GM23338 (cell line): ENCODE results near the gene SPRY4. TPM values are rescaled to one million over a fixed set of nuclear protein-coding genes. Genes with fewer than 3 reads are reported as not detected.

ENCODE experiments used
- ATAC-seq: fragments of 200-7000 bp; cut with Tn5 transposase; 3 replicates; pipeline ENCODE4 v1.9.1; 2020
- DNase-seq: peaks from one replicate; pipeline ENCODE4 v3.0.0-alpha.2; 2015; ENCODE audit warnings: low spot score
- H2AFZ ChIP-seq: fragments of 200-600 bp; sonication (generic); 2 replicates; pipeline ENCODE4 v1.8.0; 2016; ENCODE audit warnings: antibody characterized with exemption, mild to moderate bottlenecking, moderate library complexity
- H3F3A ChIP-seq: fragments of 200-600 bp; sonication (generic); replicated peaks from 2 replicates; pipeline ENCODE4 v1.8.0; 2017; ENCODE audit warnings: antibody characterized with exemption, mixed run types, low read depth
- H3K27ac ChIP-seq: fragments of 200-600 bp; sonication (generic); 2 replicates; pipeline ENCODE4 v1.6.1; 2016; ENCODE audit warnings: low read depth
- H3K27me3 ChIP-seq: fragments of 200-600 bp; sonication (generic); 2 replicates; pipeline ENCODE4 v1.8.0; 2016; ENCODE audit warnings: mild to moderate bottlenecking, mixed run types, moderate library complexity; ENCODE audit not compliant: insufficient read depth
- H3K36me3 ChIP-seq: fragments of 200-600 bp; sonication (generic); 2 replicates; pipeline ENCODE4 v1.8.0; 2016; ENCODE audit warnings: mild to moderate bottlenecking; ENCODE audit not compliant: insufficient read depth
- H3K4me1 ChIP-seq: fragments of 200-600 bp; sonication (generic); 2 replicates; pipeline ENCODE4 v1.8.0; 2016; ENCODE audit warnings: mild to moderate bottlenecking, moderate library complexity; ENCODE audit not compliant: insufficient read depth
- H3K4me2 ChIP-seq: fragments of 200-600 bp; sonication (generic); 2 replicates; pipeline ENCODE4 v1.7.1; 2017; ENCODE audit warnings: mixed run types
- H3K4me3 ChIP-seq: fragments of 200-600 bp; sonication (generic); 2 replicates; pipeline ENCODE4 v1.6.1; 2016; ENCODE audit warnings: mixed run types
- H3K79me2 ChIP-seq: fragments of 200-600 bp; sonication (generic); replicated peaks from 2 replicates; pipeline ENCODE4 v1.8.0; 2017; ENCODE audit warnings: mild to moderate bottlenecking; ENCODE audit not compliant: insufficient read depth
- H3K9me2 ChIP-seq: fragments of 200-600 bp; sonication (generic); 2 replicates; pipeline ENCODE4 v1.8.0; 2017; ENCODE audit not compliant: insufficient read depth
- H4K20me1 ChIP-seq: fragments of 200-600 bp; sonication (generic); replicated peaks from 2 replicates; pipeline ENCODE4 v1.8.0; 2017; ENCODE audit warnings: mild to moderate bottlenecking; ENCODE audit not compliant: insufficient read depth
- H3K27ac Mint-ChIP-seq: 2 replicates; pipeline ENCODE4 v1.8.0; 2020; ENCODE audit warnings: inconsistent platforms, mild to moderate bottlenecking, moderate library complexity, mixed read lengths
- H3K27me3 Mint-ChIP-seq: 3 replicates; pipeline ENCODE4 v1.8.0; 2022; ENCODE audit warnings: low read depth, mild to moderate bottlenecking, moderate library complexity, mixed read lengths, inconsistent platforms; ENCODE audit not compliant: insufficient read depth, poor library complexity
- H3K36me3 Mint-ChIP-seq: 3 replicates; pipeline ENCODE4 v1.8.0; 2021; ENCODE audit warnings: low read depth, mild to moderate bottlenecking, inconsistent platforms, moderate library complexity, mixed read lengths
- H3K4me1 Mint-ChIP-seq: 3 replicates; pipeline ENCODE4 v1.8.0; 2020; ENCODE audit warnings: mild to moderate bottlenecking, inconsistent platforms, mixed read lengths
- H3K4me3 Mint-ChIP-seq: 3 replicates; pipeline ENCODE4 v1.8.0; 2021; ENCODE audit warnings: moderate library complexity, mild to moderate bottlenecking, inconsistent platforms, mixed read lengths
- H3K9me3 Mint-ChIP-seq: 3 replicates; pipeline ENCODE4 v1.8.0; 2020; ENCODE audit warnings: moderate library complexity, mild to moderate bottlenecking, inconsistent platforms, mixed read lengths
- CREB1 ChIP-seq: fragments of 250-450 bp; sonication (Bioruptor Pico); IDR thresholded peaks from 2 replicates; pipeline ENCODE4 v1.5.0; 2020; ENCODE audit warnings: low read depth, mild to moderate bottlenecking, moderate library complexity
- CTCF ChIP-seq, 2 experiments: fragments of 200-600 bp in 1 of 2; sonication (generic) in 1 of 2; conservative IDR thresholded peaks; 2 replicates each; pipeline versions ENCODE4 v1.5.1 to v1.6.1; 2016 to 2017; ENCODE audit warnings: antibody characterized with exemption in 2 of 2, low read depth in 2 of 2, mild to moderate bottlenecking in 2 of 2, moderate library complexity in 1 of 2
- ETS1 ChIP-seq: IDR thresholded peaks from 2 replicates; pipeline ENCODE4 v1.6.1; 2016; ENCODE audit warnings: antibody characterized with exemption
- EZH2 ChIP-seq: fragments of 200-600 bp; sonication (generic); IDR thresholded peaks from one replicate; pipeline ENCODE4 v1.8.0; 2017; ENCODE audit warnings: antibody characterized with exemption, mild to moderate bottlenecking, low read depth; ENCODE audit not compliant: unreplicated experiment
- EZH2phosphoT487 ChIP-seq: fragments of 200-600 bp; sonication (generic); IDR thresholded peaks from one replicate; pipeline ENCODE4 v1.8.1; 2018; ENCODE audit warnings: antibody characterized with exemption; ENCODE audit not compliant: unreplicated experiment
- JUNB ChIP-seq: IDR thresholded peaks from one replicate; pipeline ENCODE4 v1.6.1; 2016; ENCODE audit warnings: antibody characterized with exemption; ENCODE audit not compliant: unreplicated experiment
- NANOG ChIP-seq: IDR thresholded peaks from 2 replicates; pipeline ENCODE4 v1.6.1; 2016; ENCODE audit warnings: antibody characterized with exemption, borderline replicate concordance
- POLR2AphosphoS5 ChIP-seq: IDR thresholded peaks from 2 replicates; pipeline ENCODE4 v1.6.1; 2016; ENCODE audit warnings: antibody characterized with exemption, low read depth
- STAT1 ChIP-seq: IDR thresholded peaks from one replicate; pipeline ENCODE4 v1.6.1; 2016; ENCODE audit warnings: antibody characterized with exemption; ENCODE audit not compliant: unreplicated experiment
- ZNF114 ChIP-seq: fragments of 250-450 bp; sonication (Bioruptor Pico); IDR thresholded peaks from 2 replicates; pipeline ENCODE4 v1.5.0; 2020; ENCODE audit warnings: mild to moderate bottlenecking, moderate library complexity
- ZNF331 ChIP-seq: fragments of 250-450 bp; sonication (Bioruptor Pico); IDR thresholded peaks from 2 replicates; pipeline ENCODE4 v1.5.0; 2020; ENCODE audit warnings: low read depth, mild to moderate bottlenecking, moderate library complexity
- ZNF462 ChIP-seq: fragments of 250-450 bp; sonication (Bioruptor Pico); IDR thresholded peaks from 2 replicates; pipeline ENCODE4 v1.5.0; 2020; ENCODE audit warnings: mild to moderate bottlenecking, moderate library complexity
- polyA plus RNA-seq: library from polyadenylated mRNA; unstranded; fragments of >200 nt; fragmentation: Nextera tagmentation; extraction: Ambion mirVana; gene quantifications from 2 replicates; pipeline ENCODE4 v1.2.1, GENCODE V29; 2016
- total RNA-seq: library from RNA; depleted of rRNA; stranded (reverse); fragments of >200 nt; shearing (Covaris generic); gene quantifications from 2 replicates; pipeline ENCODE4 v1.2.3, GENCODE V29; 2014

SPRY4 gene
- total and polyA plus RNA-seq, 2 experiments from 2014 or later = 70.6 to 240 TPM

GRCh38 chr5:142343531-142343930 lies 18.7 kb upstream of the SPRY4 start:
- Histone ChIP-seq H3K4me3 (no peak overlapping the region), H3K9me2 (no peaks in the 10 kb centered on the region), H4K20me1 (no peaks in the 10 kb centered on the region), H2AFZ (no peak overlapping the region), H3K79me2 (no peaks in the 10 kb centered on the region), H3K27me3 (no peaks in the 10 kb centered on the region), H3K4me1 (peaks cover 6% of the 10 kb centered on the region; the same call in 1 of the 2 replicates), H3K4me2 (no peak overlapping the region), H3K27ac (no peak overlapping the region), H3K36me3 (peaks cover 22% of the 10 kb centered on the region), H3F3A (0 out of 2 replicates have a peak, but pooled peaks cover 3% of the 10 kb centered on the region)
- H3K36me3 Mint-ChIP-seq = peaks cover 76% of the 10 kb centered on the region
- no peak for TF ChIP-seq EZH2
- TF ChIP-seq ETS1 = no peak
- TF ChIP-seq STAT1 = no peak
- TF ChIP-seq CREB1 = no peak
- no peak for TF ChIP-seq EZH2phosphoT487
- no peak for TF ChIP-seq ZNF331 (CRISPR knock-in tag)
- TF ChIP-seq POLR2AphosphoS5 = no peak
- no peak for TF ChIP-seq NANOG
- TF ChIP-seq CTCF (conservative IDR thresholded peaks at IDR 0.05; ENCODE audit: low read depth in 2 of 2) = no peak
- no peak for TF ChIP-seq JUNB
- no peak for TF ChIP-seq ZNF462
- no peak for TF ChIP-seq ZNF114
- ATAC-seq (no peak), DNase-seq (no peak)
- H3K4me1 Mint-ChIP-seq = no peaks in the 10 kb centered on the region; the same call in 2 of the 3 replicates
- no peak overlapping the region for H3K27ac Mint-ChIP-seq
- peaks cover 53% of the 10 kb centered on the region for H3K9me3 Mint-ChIP-seq
- peaks cover 15% of the 10 kb centered on the region for H3K27me3 Mint-ChIP-seq
- H3K4me3 Mint-ChIP-seq = no peak overlapping the region
